ENCODE measurements around the gene PTPN4.

Gene PTPN4

GRCh38 chr2:119823734-119824334 is 64.1 kb downstream of the PTPN4 start:
- TF ChIP-seq CTCF (IDR thresholded peaks at IDR 0.05; ENCODE audit: low read depth, low read length) = peak; percentile 60
- no peaks in the 10 kb centered on the region; the same call in 1 of the 2 replicates for H3K4me1 ChIP-seq
- DNase-seq = peak; percentile 32
- H3K36me3 ChIP-seq = no peaks in the 10 kb centered on the region
- H3K9me3 ChIP-seq = no peaks in the 10 kb centered on the region
- no peaks in the 10 kb centered on the region for H3K27me3 ChIP-seq
- H3K4me3 ChIP-seq (ENCODE audit: low read depth, low read length) = no peak overlapping the region

GRCh38 chr2:119826370-119826961 is 66.7 kb downstream of the PTPN4 start:
- Histone ChIP-seq H3K4me1 (no peaks in the 10 kb centered on the region), H3K9me3 (no peaks in the 10 kb centered on the region), H3K27me3 (no peaks in the 10 kb centered on the region), H3K36me3 (no peaks in the 10 kb centered on the region), H3K4me3 (ENCODE audit: low read depth, low read length) (no peak overlapping the region)
- peak; percentile 75 for TF ChIP-seq CTCF (IDR thresholded peaks at IDR 0.05; ENCODE audit: low read depth, low read length)
- DNase-seq = peak; percentile 21

- Histone ChIP-seq H3K27me3 (no peaks in the 10 kb centered on the region), H3K9me3 (no peaks in the 10 kb centered on the region), H3K4me1 (no peaks in the 10 kb centered on the region), H3K36me3 (no peaks in the 10 kb centered on the region), H3K4me3 (ENCODE audit: low read depth, low read length) (no peak overlapping the region)
- no peak for TF ChIP-seq CTCF (IDR thresholded peaks at IDR 0.05; ENCODE audit: low read depth, low read length)
- no peak for DNase-seq
Observed at GRCh38 chr2:119827866-119828507, 68.3 kb downstream of the PTPN4 start.

GRCh38 chr2:119836455-119837142 is 76.9 kb downstream of the PTPN4 start:
- Histone ChIP-seq H3K4me3 (ENCODE audit: low read depth, low read length) (no peak overlapping the region), H3K36me3 (no peaks in the 10 kb centered on the region), H3K4me1 (no peaks in the 10 kb centered on the region), H3K9me3 (no peaks in the 10 kb centered on the region), H3K27me3 (no peaks in the 10 kb centered on the region)
- no peak for TF ChIP-seq CTCF (IDR thresholded peaks at IDR 0.05; ENCODE audit: low read depth, low read length)
- DNase-seq = no peak

GRCh38 chr2:119837350-119837749 is 77.6 kb downstream of the PTPN4 start:
- no peaks in the 10 kb centered on the region for H3K36me3 ChIP-seq
- H3K4me1 ChIP-seq = no peaks in the 10 kb centered on the region
- H3K9me3 ChIP-seq = no peaks in the 10 kb centered on the region
- TF ChIP-seq CTCF (IDR thresholded peaks at IDR 0.05; ENCODE audit: low read depth, low read length) = no peak
- no peaks in the 10 kb centered on the region for H3K27me3 ChIP-seq
- no peak overlapping the region for H3K4me3 ChIP-seq (ENCODE audit: low read depth, low read length)
- DNase-seq = no peak

All from BE2C (cell line).